Astrocyte (in vitro differentiated cells and primary cell): ENCODE data around the gene TVP23A.
"Not testable (repeated sequence)": the region's sequence is repeated elsewhere in the genome, so short reads cannot be mapped to it uniquely, and the experiment has no call there.

Source experiments
- CTCF ChIP-seq: IDR thresholded peaks from 2 replicates; pipeline ENCODE4 v1.5.1; 2011; ENCODE audit warnings: low read depth, mild to moderate bottlenecking, inconsistent platforms, low read length, moderate library complexity; ENCODE audit not compliant: insufficient read depth
- EZH2 ChIP-seq: IDR thresholded peaks from 2 replicates; pipeline ENCODE4 v1.6.1; 2012; ENCODE audit warnings: mild to moderate bottlenecking, low read length, inconsistent platforms; ENCODE audit not compliant: insufficient read depth

- TF ChIP-seq CTCF, EZH2: not testable (repeated sequence)
Measured at GRCh38 chr16:10779908-10780307, 38.7 kb downstream of the TVP23A start.
